ENCODE results near the gene ALDH2. TPM values are rescaled to one million over a fixed set of nuclear protein-coding genes. Genes with fewer than 3 reads are reported as not detected.
"Not testable (repeated sequence)": the region's sequence is repeated elsewhere in the genome, so short reads cannot be mapped to it uniquely, and the experiment has no call there.

Gene ALDH2
- total and polyA plus RNA-seq, 12 donors, result 52.2 to 536 (median 338) TPM

GRCh38 chr12:111759271-111759670 is 7.5 kb upstream of the ALDH2 start:
- 83 to 91% (median 85%) methylated on average over 7 of the region's 7 CpGs for WGBS, 4 donors
- no peak overlapping the region for H3K27ac ChIP-seq
- TF ChIP-seq, protein P1, sequence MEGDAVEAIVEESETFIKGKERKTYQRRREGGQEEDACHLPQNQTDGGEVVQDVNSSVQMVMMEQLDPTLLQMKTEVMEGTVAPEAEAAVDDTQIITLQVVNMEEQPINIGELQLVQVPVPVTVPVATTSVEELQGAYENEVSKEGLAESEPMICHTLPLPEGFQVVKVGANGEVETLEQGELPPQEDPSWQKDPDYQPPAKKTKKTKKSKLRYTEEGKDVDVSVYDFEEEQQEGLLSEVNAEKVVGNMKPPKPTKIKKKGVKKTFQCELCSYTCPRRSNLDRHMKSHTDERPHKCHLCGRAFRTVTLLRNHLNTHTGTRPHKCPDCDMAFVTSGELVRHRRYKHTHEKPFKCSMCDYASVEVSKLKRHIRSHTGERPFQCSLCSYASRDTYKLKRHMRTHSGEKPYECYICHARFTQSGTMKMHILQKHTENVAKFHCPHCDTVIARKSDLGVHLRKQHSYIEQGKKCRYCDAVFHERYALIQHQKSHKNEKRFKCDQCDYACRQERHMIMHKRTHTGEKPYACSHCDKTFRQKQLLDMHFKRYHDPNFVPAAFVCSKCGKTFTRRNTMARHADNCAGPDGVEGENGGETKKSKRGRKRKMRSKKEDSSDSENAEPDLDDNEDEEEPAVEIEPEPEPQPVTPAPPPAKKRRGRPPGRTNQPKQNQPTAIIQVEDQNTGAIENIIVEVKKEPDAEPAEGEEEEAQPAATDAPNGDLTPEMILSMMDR (IDR thresholded peaks at IDR 0.05), result no peak
- no peak for TF ChIP-seq POLR2A (IDR thresholded peaks at IDR 0.05)
- intact Hi-C loops (cut with DNase I), result loop anchor here (5.0 kb wide), 1 partner anchor 53 kb away; no protein-coding TSS in a partner anchor
- no peak for DNase-seq
- H3K36me3 ChIP-seq (replicated peaks in 1 of 2), result no peaks in the 10 kb centered on the region
- H3K4me3 ChIP-seq, result no peak overlapping the region
- H3K27me3 ChIP-seq, result no peaks in the 10 kb centered on the region
- H3K4me1 ChIP-seq (replicated peaks in 1 of 2), result peaks cover 10 to 23% of the 10 kb centered on the region in 2 donors
- no peaks in the 10 kb centered on the region for H3K9me3 ChIP-seq (replicated peaks in 1 of 3)

DNA sequence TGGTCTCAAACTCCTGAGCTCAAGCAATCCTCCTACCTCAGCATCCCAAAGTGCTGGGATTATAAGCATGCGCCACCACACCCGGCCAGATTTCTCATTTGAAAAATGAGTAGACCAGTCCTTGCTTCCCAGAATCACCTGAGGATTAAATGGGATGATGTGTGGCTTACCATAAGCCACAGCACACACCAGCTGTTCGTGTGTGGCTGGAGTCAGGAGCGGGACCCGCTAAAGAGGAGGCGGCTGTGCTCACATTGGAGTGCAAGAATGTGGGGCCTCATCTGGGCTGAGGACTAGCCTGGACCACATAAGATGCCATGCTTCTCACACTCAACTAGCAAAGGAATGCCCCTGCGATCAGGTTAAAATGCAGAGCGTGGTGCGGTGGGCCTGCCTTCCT is 6.7 kb upstream of the ALDH2 start:
- intact Hi-C loops (cut with DNase I), result loop anchor here (5.0 kb wide), 1 partner anchor 52 kb away; no protein-coding TSS in a partner anchor
- TF ChIP-seq, protein P1 (IDR thresholded peaks at IDR 0.05), result no peak
- no peak for TF ChIP-seq POLR2A (IDR thresholded peaks at IDR 0.05)
- 86 to 97% (median 91%) methylated on average over 5 to 9 of the region's 9 CpGs for WGBS, 4 donors
- DNase-seq, result no peak
- Histone ChIP-seq H3K4me3 (no peak overlapping the region), H3K9me3 (replicated peaks in 1 of 3) (no peaks in the 10 kb centered on the region), H3K27ac (no peak overlapping the region), H3K36me3 (replicated peaks in 1 of 2) (no peaks in the 10 kb centered on the region), H3K27me3 (no peaks in the 10 kb centered on the region), H3K4me1 (replicated peaks in 1 of 2) (peaks cover 3 to 17% of the 10 kb centered on the region in 2 donors)

- 74 to 87% (median 79%) methylated on average over 5 of the region's 5 CpGs for WGBS, 4 donors
- intact Hi-C loops (cut with DNase I), result no loop called here
- no peak overlapping the region for H3K4me3 ChIP-seq
Measured at GRCh38 chr12:111761099-111761498, 5.6 kb upstream of the ALDH2 start.

DNA sequence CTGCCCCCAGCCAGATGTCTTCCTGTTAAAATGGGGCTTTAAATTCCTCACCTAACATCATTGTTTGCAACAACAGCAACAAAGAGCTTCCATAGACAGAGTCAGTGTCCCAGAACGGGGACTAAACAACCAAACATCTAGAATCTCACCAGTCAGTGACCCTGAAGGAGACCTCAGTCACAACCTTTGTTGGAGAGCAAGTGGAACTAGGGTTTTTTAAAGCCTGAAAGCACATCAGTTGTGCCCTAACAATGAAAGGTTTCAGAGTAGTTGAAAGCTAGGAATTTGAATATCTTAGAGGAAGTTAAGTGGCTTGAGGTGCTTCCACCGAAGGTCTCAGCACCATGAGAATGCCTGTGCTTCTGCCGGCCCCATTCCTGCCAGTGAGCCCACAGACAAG is 5.0 kb upstream of the ALDH2 start:
- Histone ChIP-seq H3K9me3 (replicated peaks in 1 of 3) (no peaks in the 10 kb centered on the region), H3K36me3 (replicated peaks in 1 of 2) (no peaks in the 10 kb centered on the region), H3K27me3 (no peaks in the 10 kb centered on the region), H3K4me3 (no peak overlapping the region), H3K27ac (no peak overlapping the region), H3K4me1 (replicated peaks in 1 of 2) (peaks cover 5 to 19% of the 10 kb centered on the region in 2 donors)
- TF ChIP-seq, protein P1 (IDR thresholded peaks at IDR 0.05), result no peak
- TF ChIP-seq POLR2A (IDR thresholded peaks at IDR 0.05), result no peak
- intact Hi-C loops (cut with DNase I), result no loop called here
- DNase-seq, result no peak
- WGBS, 4 donors, result 45 to 65% (median 55%) methylated on average over 3 of the region's 3 CpGs

More at GRCh38 chr12:111761099-111761498, 5.6 kb upstream of the ALDH2 start:
- Histone ChIP-seq H3K36me3 (replicated peaks in 1 of 2) (no peaks in the 10 kb centered on the region), H3K4me1 (replicated peaks in 1 of 2) (peaks cover 0 to 15% of the 10 kb centered on the region in 2 donors), H3K9me3 (replicated peaks in 1 of 3) (no peaks in the 10 kb centered on the region), H3K27ac (no peak overlapping the region), H3K27me3 (no peaks in the 10 kb centered on the region)
- TF ChIP-seq POLR2A (IDR thresholded peaks at IDR 0.05), result no peak
- TF ChIP-seq, protein P1 (IDR thresholded peaks at IDR 0.05), result no peak
- DNase-seq, result no peak

GRCh38 chr12:111763552-111763951 is 3.2 kb upstream of the ALDH2 start:
- H3K9me3 ChIP-seq (replicated peaks in 1 of 3); H3K4me3 ChIP-seq; H3K27me3 ChIP-seq; intact Hi-C loops (cut with DNase I); H3K27ac ChIP-seq; H3K36me3 ChIP-seq (replicated peaks in 1 of 2); DNase-seq: not testable (repeated sequence)
- H3K4me1 ChIP-seq (replicated peaks in 1 of 2), result peaks cover 16 to 19% of the 10 kb centered on the region in 2 donors
- WGBS, 4 donors, result 59 to 67% (median 65%) methylated on average over 10 of the region's 10 CpGs

Measured in adrenal gland (tissue), 12 donors.